Thoracic aorta (tissue), 2 donors: ENCODE measurements around the gene RBBP4. TPM values are rescaled to one million over a fixed set of nuclear protein-coding genes. Genes with fewer than 3 reads are reported as not detected.

Experiments used
- ATAC-seq: fragments of 150-250 bp; one replicate; pipeline ENCODE4 v1.8.0; 2017; ENCODE audit warnings: low read depth; ENCODE audit not compliant: insufficient number of reproducible peaks, low FRiP score
- DNase-seq: peaks from one replicate; pipeline ENCODE4 v3.0.0-alpha.2; 2020; ENCODE audit warnings: low spot score
- H3K27ac ChIP-seq, 2 donors: fragments of 200-600 bp; sonication (generic); 1 replicate in 1 of 2; 2 replicates in 1 of 2; pipeline ENCODE4 v1.5.1; 2016; ENCODE audit warnings: mild to moderate bottlenecking in 2 of 2, moderate library complexity in 2 of 2
- H3K27me3 ChIP-seq: fragments of 200-600 bp; sonication (generic); replicated peaks from 2 replicates; pipeline ENCODE4 v1.6.0; 2016; ENCODE audit warnings: mild to moderate bottlenecking; ENCODE audit not compliant: insufficient read depth
- H3K36me3 ChIP-seq: fragments of 200-600 bp; sonication (generic); one replicate; pipeline ENCODE4 v1.5.1; 2016
- H3K4me1 ChIP-seq, 2 donors: fragments of 200-600 bp; sonication (generic); 1 replicate in 1 of 2; 2 replicates in 1 of 2; pipeline versions ENCODE4 v1.5.1 to v1.6.0; 2016; ENCODE audit warnings: low read depth in 2 of 2, mild to moderate bottlenecking in 1 of 2; ENCODE audit not compliant: control insufficient read depth in 1 of 2
- H3K4me3 ChIP-seq: fragments of 200-600 bp; sonication (generic); 2 replicates; pipeline ENCODE4 v1.5.1; 2016; ENCODE audit warnings: mild to moderate bottlenecking
- H3K9me3 ChIP-seq: fragments of 200-600 bp; sonication (generic); 2 replicates; pipeline ENCODE4 v1.5.1; 2016
- total RNA-seq, 2 donors: library from RNA; depleted of rRNA; stranded (reverse); fragments of >200 nt; gene quantifications; one replicate each; pipeline versions ENCODE4 v1.1.0 to v1.2.3, GENCODE V29; 2016
- TF ChIP-seq, protein P1 (sequence below): fragments of 200-600 bp; sonication (generic); IDR thresholded peaks from one replicate; pipeline ENCODE4 v1.5.1; 2019; ENCODE audit warnings: antibody characterized with exemption

RBBP4 gene
- total RNA-seq, 2 donors from 2014 or later = 66.9 to 80.8 TPM

DNA sequence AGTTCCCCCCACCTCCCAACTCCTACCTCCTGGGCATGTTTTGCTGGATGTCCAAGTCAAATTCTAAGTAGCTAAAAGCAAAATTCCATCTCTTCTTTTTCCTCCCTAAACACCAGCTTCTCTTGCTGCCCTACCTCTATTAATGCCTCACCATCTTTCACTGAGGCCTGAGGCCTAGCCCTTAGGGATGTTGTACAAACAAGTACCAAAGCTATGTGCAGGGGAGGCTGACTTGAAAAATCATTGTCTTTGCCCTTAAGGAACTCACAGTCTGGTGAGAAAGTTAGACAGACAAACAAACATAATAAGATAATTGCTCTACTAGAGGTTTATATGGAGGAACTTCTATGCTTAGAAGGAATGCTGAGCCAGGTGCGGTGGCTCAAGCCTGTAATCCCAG is 76.9 kb downstream of the RBBP4 start:
- H3K27ac ChIP-seq = no peak overlapping the region
- H3K4me3 ChIP-seq = no peak overlapping the region
- TF ChIP-seq, protein P1, sequence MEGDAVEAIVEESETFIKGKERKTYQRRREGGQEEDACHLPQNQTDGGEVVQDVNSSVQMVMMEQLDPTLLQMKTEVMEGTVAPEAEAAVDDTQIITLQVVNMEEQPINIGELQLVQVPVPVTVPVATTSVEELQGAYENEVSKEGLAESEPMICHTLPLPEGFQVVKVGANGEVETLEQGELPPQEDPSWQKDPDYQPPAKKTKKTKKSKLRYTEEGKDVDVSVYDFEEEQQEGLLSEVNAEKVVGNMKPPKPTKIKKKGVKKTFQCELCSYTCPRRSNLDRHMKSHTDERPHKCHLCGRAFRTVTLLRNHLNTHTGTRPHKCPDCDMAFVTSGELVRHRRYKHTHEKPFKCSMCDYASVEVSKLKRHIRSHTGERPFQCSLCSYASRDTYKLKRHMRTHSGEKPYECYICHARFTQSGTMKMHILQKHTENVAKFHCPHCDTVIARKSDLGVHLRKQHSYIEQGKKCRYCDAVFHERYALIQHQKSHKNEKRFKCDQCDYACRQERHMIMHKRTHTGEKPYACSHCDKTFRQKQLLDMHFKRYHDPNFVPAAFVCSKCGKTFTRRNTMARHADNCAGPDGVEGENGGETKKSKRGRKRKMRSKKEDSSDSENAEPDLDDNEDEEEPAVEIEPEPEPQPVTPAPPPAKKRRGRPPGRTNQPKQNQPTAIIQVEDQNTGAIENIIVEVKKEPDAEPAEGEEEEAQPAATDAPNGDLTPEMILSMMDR = no peak
- no peaks in the 10 kb centered on the region for H3K9me3 ChIP-seq
- no peaks in the 10 kb centered on the region for H3K27me3 ChIP-seq
- ATAC-seq (no peak), DNase-seq (no peak)
- H3K4me1 ChIP-seq = peaks cover 5 to 10% of the 10 kb centered on the region in 2 donors
- H3K36me3 ChIP-seq = no peaks in the 10 kb centered on the region

DNA sequence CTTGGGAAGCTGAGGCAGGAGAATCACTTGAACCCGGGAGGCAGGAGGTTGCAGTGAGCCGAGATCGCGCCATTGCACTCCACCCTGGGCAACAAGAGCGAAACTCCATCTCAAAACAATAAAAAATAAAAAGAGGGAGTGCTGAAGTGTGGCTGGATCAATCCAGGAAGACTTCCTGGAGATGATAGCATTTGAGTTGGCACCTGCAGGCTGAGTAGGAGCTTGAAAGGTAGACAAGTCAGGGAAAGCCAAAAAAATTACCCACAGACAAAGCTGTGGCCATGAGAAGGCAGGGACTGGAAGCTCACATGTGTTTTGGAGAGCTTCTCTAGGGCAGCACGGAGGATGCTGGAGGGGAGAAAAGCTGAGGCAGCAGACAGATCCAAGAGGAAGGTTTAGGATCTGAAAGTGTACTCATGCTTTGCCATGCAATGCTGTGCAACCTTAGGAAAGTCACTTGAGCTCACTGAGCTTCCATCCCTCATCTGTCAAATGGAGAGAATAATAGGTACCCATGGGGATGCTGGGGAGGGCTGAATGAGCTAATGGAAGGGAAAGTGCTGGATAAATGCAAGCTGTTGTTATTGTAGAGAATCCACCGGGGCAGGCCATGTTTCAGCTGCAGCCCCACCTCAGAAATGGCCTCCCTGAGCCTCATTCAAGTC is 77.5 kb downstream of the RBBP4 start:
- no peak for ATAC-seq
- Histone ChIP-seq H3K27me3 (no peaks in the 10 kb centered on the region), H3K4me1 (peaks cover 5 to 10% of the 10 kb centered on the region in 2 donors), H3K4me3 (no peak overlapping the region), H3K9me3 (no peaks in the 10 kb centered on the region), H3K27ac (no peak overlapping the region), H3K36me3 (no peaks in the 10 kb centered on the region)
- TF ChIP-seq, protein P1 = no peak
- no peak for DNase-seq

DNA sequence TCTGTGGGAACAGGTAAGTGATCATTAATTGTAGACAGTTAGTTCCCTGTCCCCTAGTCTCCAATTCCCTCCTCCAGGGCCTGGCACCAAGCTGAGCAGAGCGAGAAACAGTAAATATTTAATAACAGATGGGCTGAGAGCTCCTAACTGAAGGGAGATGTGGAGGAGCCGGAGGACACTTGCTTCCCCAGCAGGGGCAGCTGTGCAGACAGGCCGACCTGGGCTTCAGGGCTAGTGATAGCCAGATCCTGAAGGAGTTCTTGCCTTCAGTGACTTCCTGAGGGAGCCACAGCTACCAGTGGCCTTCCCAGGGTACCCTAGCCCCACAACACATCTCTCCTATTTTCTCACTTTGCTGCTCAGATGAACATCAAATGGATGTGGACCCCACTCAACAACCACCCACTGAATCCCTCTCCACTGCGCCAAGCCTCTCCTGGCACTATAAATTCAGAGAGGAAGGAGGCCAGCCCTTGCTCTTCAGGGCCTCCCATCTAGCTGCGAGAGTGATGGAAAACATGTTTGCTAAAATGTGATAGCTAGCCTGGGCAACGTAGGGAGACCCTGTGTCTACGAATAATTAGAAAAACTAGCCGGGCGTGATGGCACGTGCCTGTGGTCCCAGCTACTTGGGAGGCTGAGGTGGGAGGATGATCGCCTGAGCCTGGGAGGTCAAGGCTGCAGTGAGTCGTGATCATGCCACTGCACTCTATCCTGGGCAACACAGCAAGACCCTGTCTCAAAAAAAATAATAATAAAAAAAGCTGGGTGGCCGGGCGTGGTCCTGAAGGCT is 78.4 kb downstream of the RBBP4 start:
- Histone ChIP-seq H3K27me3 (no peaks in the 10 kb centered on the region), H3K4me3 (no peak overlapping the region), H3K27ac (no peak overlapping the region), H3K36me3 (no peaks in the 10 kb centered on the region), H3K9me3 (no peaks in the 10 kb centered on the region), H3K4me1 (peaks cover 5 to 10% of the 10 kb centered on the region in 2 donors)
- DNase-seq (no peak), ATAC-seq (no peak)
- TF ChIP-seq, protein P1 = no peak

DNA sequence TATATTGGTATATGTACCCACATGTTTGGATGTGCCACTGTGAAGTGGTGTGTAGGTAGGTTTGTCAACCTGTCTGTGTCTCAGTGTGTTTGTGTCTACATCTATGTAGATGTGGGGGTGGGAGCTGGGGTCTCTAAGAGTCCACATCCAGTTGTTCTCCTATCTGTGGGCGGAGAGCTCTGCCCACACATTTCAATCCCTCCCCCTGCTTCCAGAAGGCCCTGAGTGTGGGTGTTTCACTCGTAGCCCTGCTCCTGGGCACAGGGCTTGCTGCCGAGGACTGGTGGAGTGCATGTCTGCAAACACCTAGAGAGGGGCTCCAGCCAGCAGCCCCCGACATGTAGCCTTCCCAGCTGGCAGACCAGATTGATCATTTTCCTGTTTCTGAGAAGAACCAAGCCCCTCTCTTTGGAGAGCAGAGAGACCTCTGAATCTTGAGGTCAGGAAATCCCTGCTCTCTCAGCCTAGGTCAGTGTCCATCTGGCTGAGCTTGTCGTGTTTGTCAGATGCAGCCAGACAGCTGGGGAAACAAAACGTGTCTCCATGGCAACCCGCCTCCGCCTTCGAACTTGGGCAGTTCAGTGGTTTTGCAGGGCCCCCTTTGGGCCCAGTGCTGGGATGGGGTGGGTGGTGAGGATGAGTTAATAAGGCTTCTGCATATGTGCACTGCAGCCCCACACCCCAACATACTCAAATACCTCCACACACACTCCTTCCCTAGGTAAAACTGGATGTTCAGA is 82.7 kb downstream of the RBBP4 start:
- Histone ChIP-seq H3K36me3 (no peaks in the 10 kb centered on the region), H3K9me3 (no peaks in the 10 kb centered on the region), H3K27me3 (no peaks in the 10 kb centered on the region), H3K27ac (no peak overlapping the region), H3K4me1 (no peaks in the 10 kb centered on the region), H3K4me3 (no peak overlapping the region)
- TF ChIP-seq, protein P1 = no peak
- ATAC-seq (no peak), DNase-seq (no peak)

Other genes with a start within 250 kb of the RBBP4 start
- gene ZBTB8B, start 186.1 kb upstream of the RBBP4 start, total RNA-seq = not detected
- 1 to 10 TPM; 4.5 to 5.6 TPM for gene ZBTB8A, start 111.8 kb upstream of the RBBP4 start, total RNA-seq
- gene ZBTB8OS, start 658 bp upstream of the RBBP4 start, total RNA-seq = 10 to 100 TPM; 29.8 to 48.2 TPM
- 100 to 1,000 TPM in 1 of 2 donors, 10 to 100 TPM in 1; 71.5 to 119 TPM for gene SYNC, start 51.6 kb downstream of the RBBP4 start, total RNA-seq
- gene YARS1, start 166.2 kb downstream of the RBBP4 start, total RNA-seq = 10 to 100 TPM; 62.5 to 74.9 TPM
- 10 to 100 TPM; 44.3 to 46.1 TPM for gene S100PBP, start 166.4 kb downstream of the RBBP4 start, total RNA-seq
- 10 to 100 TPM in 1 of 2 donors, 1 to 10 TPM in 1; 6.2 to 18.8 TPM for gene FNDC5, start 219.7 kb downstream of the RBBP4 start, total RNA-seq
- gene HPCA, start 235.3 kb downstream of the RBBP4 start, total RNA-seq = not detected